ENCODE measurements around the gene DMAC1.

Gene DMAC1

DNA sequence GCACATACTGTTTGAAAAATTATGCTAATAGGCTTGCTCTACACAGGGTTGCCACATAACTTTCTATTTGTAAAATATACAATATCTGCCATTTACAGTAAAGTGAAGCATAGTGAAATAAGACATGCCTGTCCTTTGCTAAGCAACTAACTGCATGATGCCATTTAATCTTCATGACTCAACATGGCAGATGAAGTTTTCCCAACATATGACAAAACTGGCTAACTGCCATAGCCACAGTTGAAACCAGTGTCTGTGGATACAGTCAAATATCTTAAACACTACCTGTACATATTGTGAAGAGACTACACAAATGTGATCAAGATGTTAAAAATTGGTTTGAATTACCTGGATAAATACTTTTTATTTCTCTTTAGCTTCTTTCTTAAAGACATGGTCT lies 3.1 kb upstream of the DMAC1 start:
- CTCF ChIA-PET = no interaction called here

DNA sequence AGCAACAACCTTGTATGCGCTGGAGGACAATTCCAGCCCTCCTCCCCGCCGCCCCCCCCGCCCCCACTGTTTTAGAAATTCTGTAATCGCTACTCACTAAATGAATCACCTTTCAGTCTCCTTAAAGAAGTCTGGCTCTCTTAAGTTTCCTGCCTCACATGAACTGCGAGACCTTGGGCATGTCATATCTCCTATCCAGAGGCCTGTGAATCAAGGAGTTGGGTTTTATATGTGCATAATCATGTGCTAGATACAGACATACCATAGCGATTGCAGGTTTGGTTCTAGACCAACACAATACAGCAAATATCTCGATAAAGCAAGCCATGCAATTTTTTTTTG lies 337 bp upstream of the DMAC1 start:
- TF ChIP-seq ZNF384 (IDR thresholded peaks at IDR 0.05) = no peak
- no peak for TF ChIP-seq FOXM1 (IDR thresholded peaks at IDR 0.05; ENCODE audit: borderline replicate concordance)
- TF ChIP-seq FOXK2 (IDR thresholded peaks at IDR 0.05) = no peak
- no peak for TF ChIP-seq FOXA1 (IDR thresholded peaks at IDR 0.05)
- TF ChIP-seq ELF4 (IDR thresholded peaks at IDR 0.05) = no peak
- CTCF ChIA-PET = no interaction called here
- POLR2A ChIA-PET = no interaction called here
- DNase-seq (ENCODE audit: extremely low spot score) = no peak

More for the DNA sequence above, 3.1 kb upstream of the DMAC1 start:
- TF ChIP-seq SP1 (IDR thresholded peaks at IDR 0.05) = no peak
- TF ChIP-seq CTBP1 (IDR thresholded peaks at IDR 0.05; ENCODE audit: borderline replicate concordance) = no peak
- POLR2A ChIA-PET = no interaction called here
- no peak for DNase-seq (ENCODE audit: extremely low spot score)

DNA sequence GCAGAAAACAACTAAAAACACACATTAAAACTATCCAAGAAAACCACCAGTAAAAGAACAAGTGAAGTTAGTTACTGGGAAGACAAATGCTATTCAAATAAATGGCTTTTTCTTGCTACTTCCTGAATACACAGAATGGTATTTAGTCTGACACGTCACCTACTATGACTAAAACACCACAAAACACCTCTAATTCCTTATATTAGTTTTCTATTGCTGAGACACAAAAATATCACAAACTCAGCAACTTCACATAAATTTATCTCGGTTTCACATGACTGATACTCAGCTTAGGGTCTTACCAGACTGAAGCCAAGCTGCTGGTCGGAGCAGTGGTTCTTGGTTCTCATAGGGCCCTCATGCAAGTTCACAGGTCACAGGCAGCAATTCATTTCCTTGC lies 5.4 kb downstream of the DMAC1 start:
- ChIA-PET POLR2A (no interaction called here), CTCF (no interaction called here)
- no peak for DNase-seq (ENCODE audit: extremely low spot score)
- TF ChIP-seq HDGF (IDR thresholded peaks at IDR 0.05; ENCODE audit: borderline replicate concordance) (no peak), CTBP1 (IDR thresholded peaks at IDR 0.05; ENCODE audit: borderline replicate concordance) (no peak)

DNA sequence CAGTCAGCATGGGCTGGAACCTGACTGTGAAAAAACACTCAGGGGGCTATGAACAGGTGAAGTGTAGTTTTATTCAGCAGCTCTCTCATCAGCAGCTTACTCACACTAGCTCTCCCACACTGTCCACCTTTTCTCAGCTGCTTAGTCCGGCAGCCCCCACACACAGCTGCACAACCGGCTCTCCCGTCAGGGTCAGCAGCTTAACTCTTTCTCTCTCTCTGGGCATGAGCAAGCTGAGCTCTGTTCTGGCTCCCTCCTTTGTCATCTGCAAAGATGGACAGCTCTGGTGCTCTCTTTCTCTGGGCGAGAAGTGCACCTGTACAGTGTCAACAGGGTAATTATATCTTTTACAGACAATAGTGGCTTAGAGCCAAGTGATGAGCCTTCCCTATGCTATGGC lies 8.2 kb downstream of the DMAC1 start:
- no peak for TF ChIP-seq SUZ12 (IDR thresholded peaks at IDR 0.05)
- no peak for TF ChIP-seq BHLHE40 (IDR thresholded peaks at IDR 0.05; ENCODE audit: borderline replicate concordance)
- no peak for TF ChIP-seq ELF4 (IDR thresholded peaks at IDR 0.05)
- no peak for TF ChIP-seq FOXM1 (IDR thresholded peaks at IDR 0.05; ENCODE audit: borderline replicate concordance)
- TF ChIP-seq HDGF (IDR thresholded peaks at IDR 0.05; ENCODE audit: borderline replicate concordance) = no peak
- no peak for TF ChIP-seq FOXK2 (IDR thresholded peaks at IDR 0.05)
- no peak for TF ChIP-seq SP1 (IDR thresholded peaks at IDR 0.05)
- no peak for TF ChIP-seq FOXA1 (IDR thresholded peaks at IDR 0.05)
- no peak for TF ChIP-seq LEF1 (IDR thresholded peaks at IDR 0.05; ENCODE audit: borderline replicate concordance)
- no peak for TF ChIP-seq ARNT (IDR thresholded peaks at IDR 0.05)
- no peak for TF ChIP-seq ZNF384 (IDR thresholded peaks at IDR 0.05)
- no peak for DNase-seq (ENCODE audit: extremely low spot score)
- CTCF ChIA-PET = no interaction called here
- POLR2A ChIA-PET = no interaction called here

DNA sequence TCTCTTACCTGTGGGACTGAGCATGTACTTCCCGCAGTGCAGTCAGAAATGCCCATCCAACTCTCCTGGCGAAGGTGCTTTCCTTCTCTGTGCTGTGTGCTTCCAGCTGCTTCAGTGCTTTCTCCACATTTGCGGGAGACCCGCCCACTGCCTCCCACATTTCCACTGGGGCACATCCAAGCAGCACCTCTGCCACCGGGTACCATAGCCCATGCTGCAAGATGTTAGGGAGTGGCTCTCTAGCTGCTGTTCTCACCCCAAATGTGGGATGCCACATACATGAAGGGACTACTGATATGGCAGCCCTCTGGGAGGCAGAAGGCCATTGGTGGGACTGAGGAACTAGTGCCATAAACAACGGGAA lies 8.8 kb downstream of the DMAC1 start:
- no peak for DNase-seq (ENCODE audit: extremely low spot score)
- no peak for TF ChIP-seq NFRKB (IDR thresholded peaks at IDR 0.05)
- TF ChIP-seq BHLHE40 (IDR thresholded peaks at IDR 0.05; ENCODE audit: borderline replicate concordance) = no peak
- TF ChIP-seq FOXM1 (IDR thresholded peaks at IDR 0.05; ENCODE audit: borderline replicate concordance) = no peak
- no peak for TF ChIP-seq ELF4 (IDR thresholded peaks at IDR 0.05)
- no peak for TF ChIP-seq TARDBP (IDR thresholded peaks at IDR 0.05)
- no peak for TF ChIP-seq L3MBTL2 (conservative IDR thresholded peaks at IDR 0.05)
- no peak for TF ChIP-seq FOXA1 (IDR thresholded peaks at IDR 0.05)
- no peak for TF ChIP-seq LEF1 (IDR thresholded peaks at IDR 0.05; ENCODE audit: borderline replicate concordance)
- CTCF ChIA-PET = no interaction called here
- POLR2A ChIA-PET = no interaction called here

DNA sequence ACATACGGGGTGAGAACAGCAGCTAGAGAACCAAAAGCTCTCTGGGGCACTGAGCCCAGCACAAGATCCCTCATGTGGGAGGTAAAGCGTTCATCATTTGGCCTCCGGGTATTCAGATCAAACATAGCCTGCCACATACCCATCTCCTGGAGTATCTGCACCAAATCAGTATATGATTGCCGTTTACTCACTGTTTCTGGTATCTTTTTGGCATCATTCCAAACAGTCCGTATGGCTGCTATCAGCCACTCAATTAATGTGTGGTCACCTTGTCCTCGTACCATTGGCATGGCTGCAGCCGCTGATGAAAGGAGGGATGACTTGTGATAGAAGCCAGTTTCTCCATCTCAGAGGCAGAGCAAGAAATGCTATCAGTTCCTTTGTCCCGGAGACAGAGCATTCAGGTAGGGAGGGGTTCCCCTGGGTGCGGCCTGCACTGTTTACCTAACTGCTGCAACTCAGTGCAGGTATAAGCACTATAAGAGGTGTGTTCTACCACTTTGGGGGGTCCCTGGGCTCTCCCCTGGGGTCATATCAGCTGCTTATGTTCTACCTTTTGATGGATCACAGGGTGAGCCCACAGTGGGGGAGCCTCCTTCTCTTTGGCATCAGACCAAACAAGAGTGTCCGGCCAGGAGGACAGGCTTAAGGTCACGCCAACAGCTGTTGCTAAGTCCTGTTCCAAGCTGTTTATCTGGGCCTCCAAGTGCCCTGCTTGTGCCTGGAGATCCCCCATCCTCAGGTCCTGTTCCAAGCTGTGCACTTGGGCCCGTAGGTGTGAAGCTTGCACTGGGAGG lies 9.4 kb downstream of the DMAC1 start:
- TF ChIP-seq FOXA1 (IDR thresholded peaks at IDR 0.05) = no peak
- TF ChIP-seq, protein P1, sequence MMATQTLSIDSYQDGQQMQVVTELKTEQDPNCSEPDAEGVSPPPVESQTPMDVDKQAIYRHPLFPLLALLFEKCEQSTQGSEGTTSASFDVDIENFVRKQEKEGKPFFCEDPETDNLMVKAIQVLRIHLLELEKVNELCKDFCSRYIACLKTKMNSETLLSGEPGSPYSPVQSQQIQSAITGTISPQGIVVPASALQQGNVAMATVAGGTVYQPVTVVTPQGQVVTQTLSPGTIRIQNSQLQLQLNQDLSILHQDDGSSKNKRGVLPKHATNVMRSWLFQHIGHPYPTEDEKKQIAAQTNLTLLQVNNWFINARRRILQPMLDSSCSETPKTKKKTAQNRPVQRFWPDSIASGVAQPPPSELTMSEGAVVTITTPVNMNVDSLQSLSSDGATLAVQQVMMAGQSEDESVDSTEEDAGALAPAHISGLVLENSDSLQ (IDR thresholded peaks at IDR 0.05) = no peak
- no peak for TF ChIP-seq FOXK2 (IDR thresholded peaks at IDR 0.05)
- no peak for TF ChIP-seq BHLHE40 (IDR thresholded peaks at IDR 0.05; ENCODE audit: borderline replicate concordance)
- DNase-seq (ENCODE audit: extremely low spot score) = no peak
- POLR2A ChIA-PET = no interaction called here
- CTCF ChIA-PET = no interaction called here

DNA sequence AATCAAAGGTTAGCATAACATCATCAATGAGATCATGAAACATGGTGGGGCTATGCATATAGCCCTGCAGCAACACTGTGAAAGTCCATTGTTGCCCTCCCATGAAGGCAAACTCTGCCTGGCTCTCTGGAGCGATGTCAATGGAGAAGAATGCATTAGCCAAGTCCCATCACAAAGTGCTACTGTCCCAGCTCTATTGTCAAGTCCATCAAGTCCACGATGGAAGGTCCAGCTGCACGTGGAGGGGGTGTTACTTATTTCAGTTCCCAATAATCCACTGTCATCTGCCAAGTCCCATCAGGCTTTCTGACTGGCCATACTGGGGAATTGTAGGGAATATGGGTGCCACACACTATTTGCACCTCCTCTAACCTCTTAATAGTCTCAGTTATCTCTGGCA lies 10.8 kb downstream of the DMAC1 start:
- DNase-seq (ENCODE audit: extremely low spot score) = no peak
- CTCF ChIA-PET = no interaction called here
- POLR2A ChIA-PET = no interaction called here
- TF ChIP-seq LEF1 (IDR thresholded peaks at IDR 0.05; ENCODE audit: borderline replicate concordance) (no peak), FOXM1 (IDR thresholded peaks at IDR 0.05; ENCODE audit: borderline replicate concordance) (no peak), SUZ12 (IDR thresholded peaks at IDR 0.05) (no peak), TARDBP (IDR thresholded peaks at IDR 0.05) (no peak), ARNT (IDR thresholded peaks at IDR 0.05) (no peak), BHLHE40 (IDR thresholded peaks at IDR 0.05; ENCODE audit: borderline replicate concordance) (no peak), ZNF384 (IDR thresholded peaks at IDR 0.05) (no peak), FOXA1 (IDR thresholded peaks at IDR 0.05) (no peak), CTBP1 (IDR thresholded peaks at IDR 0.05; ENCODE audit: borderline replicate concordance) (no peak), L3MBTL2 (conservative IDR thresholded peaks at IDR 0.05) (no peak), NFRKB (IDR thresholded peaks at IDR 0.05) (no peak), FOXK2 (IDR thresholded peaks at IDR 0.05) (no peak), SP1 (IDR thresholded peaks at IDR 0.05) (no peak), ELF4 (IDR thresholded peaks at IDR 0.05) (no peak)
- TF ChIP-seq, protein P1 (IDR thresholded peaks at IDR 0.05) = no peak

DNA sequence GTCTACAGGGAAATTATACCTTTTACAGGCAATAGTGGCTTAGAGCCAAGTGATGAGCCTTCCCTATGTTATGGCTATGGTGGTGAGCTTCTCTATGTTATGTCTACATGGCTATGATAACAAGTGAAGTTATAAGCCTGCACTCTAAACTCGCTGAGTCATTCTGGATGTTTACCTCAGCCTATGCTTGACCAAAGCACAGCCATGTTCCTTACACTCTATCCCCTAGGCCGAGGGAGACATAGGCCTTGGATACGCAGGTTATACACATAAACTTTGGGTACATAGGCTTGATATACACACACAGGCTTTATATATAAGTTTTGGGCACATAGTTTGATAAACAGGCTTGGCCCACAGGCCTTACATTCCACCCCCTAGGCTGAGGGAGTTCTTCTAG lies 13.8 kb downstream of the DMAC1 start:
- POLR2A ChIA-PET = no interaction called here
- CTCF ChIA-PET = no interaction called here
- no peak for DNase-seq (ENCODE audit: extremely low spot score)
- no peak for TF ChIP-seq ZNF384 (IDR thresholded peaks at IDR 0.05)
